ENCODE data around the gene LCE4A.

- TF ChIP-seq CTCF (IDR thresholded peaks at IDR 0.05) (no peak), EP300 (IDR thresholded peaks at IDR 0.05) (no peak)
Measured at GRCh38 chr1:152679459-152679858, 28.5 kb upstream of the LCE4A start.

Data from tibial nerve (tissue), 4 donors.